ENCODE measurements around the gene SPAG6.

The SPAG6 gene

GRCh38 chr10:22366771-22367170, 21.5 kb downstream of the SPAG6 start:
- TF ChIP-seq CTCF (IDR thresholded peaks at IDR 0.05; ENCODE audit: insufficient read depth, low read length, poor library complexity, severe bottlenecking) = no peak
- Histone ChIP-seq H3K36me3 (ENCODE audit: control insufficient read depth, insufficient read depth, low read length) (no peaks in the 10 kb centered on the region), H3K4me3 (replicated peaks; ENCODE audit: low read depth, low read length) (no peak overlapping the region), H3K27me3 (replicated peaks; ENCODE audit: control insufficient read depth, insufficient read depth, low read length) (no peaks in the 10 kb centered on the region)
- DNase-seq (ENCODE audit: extremely low read depth, insufficient read length) = no peak

- no peak for DNase-seq (ENCODE audit: extremely low read depth, insufficient read length)
- TF ChIP-seq CTCF (IDR thresholded peaks at IDR 0.05; ENCODE audit: insufficient read depth, low read length, poor library complexity, severe bottlenecking) = no peak
- H3K27me3 ChIP-seq (replicated peaks; ENCODE audit: control insufficient read depth, insufficient read depth, low read length) = no peaks in the 10 kb centered on the region
- no peaks in the 10 kb centered on the region for H3K36me3 ChIP-seq (ENCODE audit: control insufficient read depth, insufficient read depth, low read length)
- no peak overlapping the region for H3K4me3 ChIP-seq (replicated peaks; ENCODE audit: low read depth, low read length)
Measured at GRCh38 chr10:22367471-22367870, 22.2 kb downstream of the SPAG6 start.

- DNase-seq (ENCODE audit: extremely low read depth, insufficient read length) = no peak
- H3K4me3 ChIP-seq (replicated peaks; ENCODE audit: low read depth, low read length) = no peak overlapping the region
- TF ChIP-seq CTCF (IDR thresholded peaks at IDR 0.05; ENCODE audit: insufficient read depth, low read length, poor library complexity, severe bottlenecking) = no peak
- no peaks in the 10 kb centered on the region for H3K27me3 ChIP-seq (replicated peaks; ENCODE audit: control insufficient read depth, insufficient read depth, low read length)
- no peaks in the 10 kb centered on the region for H3K36me3 ChIP-seq (ENCODE audit: control insufficient read depth, insufficient read depth, low read length)
Measured at GRCh38 chr10:22368402-22368801, 23.1 kb downstream of the SPAG6 start.

GRCh38 chr10:22368981-22369380, 23.7 kb downstream of the SPAG6 start:
- no peak for TF ChIP-seq CTCF (IDR thresholded peaks at IDR 0.05; ENCODE audit: insufficient read depth, low read length, poor library complexity, severe bottlenecking)

GRCh38 chr10:22369434-22370072, 24.3 kb downstream of the SPAG6 start:
- no peak overlapping the region for H3K4me3 ChIP-seq (replicated peaks; ENCODE audit: low read depth, low read length)
- H3K27me3 ChIP-seq (replicated peaks; ENCODE audit: control insufficient read depth, insufficient read depth, low read length) = no peaks in the 10 kb centered on the region
- peak; percentile 50 for DNase-seq (ENCODE audit: extremely low read depth, insufficient read length)
- H3K36me3 ChIP-seq (ENCODE audit: control insufficient read depth, insufficient read depth, low read length) = no peaks in the 10 kb centered on the region
- TF ChIP-seq CTCF (IDR thresholded peaks at IDR 0.05; ENCODE audit: insufficient read depth, low read length, poor library complexity, severe bottlenecking) = no peak

More at GRCh38 chr10:22368981-22369380, 23.7 kb downstream of the SPAG6 start:
- no peaks in the 10 kb centered on the region for H3K27me3 ChIP-seq (replicated peaks; ENCODE audit: control insufficient read depth, insufficient read depth, low read length)
- H3K36me3 ChIP-seq (ENCODE audit: control insufficient read depth, insufficient read depth, low read length) = no peaks in the 10 kb centered on the region
- no peak for DNase-seq (ENCODE audit: extremely low read depth, insufficient read length)
- H3K4me3 ChIP-seq (replicated peaks; ENCODE audit: low read depth, low read length) = no peak overlapping the region

GRCh38 chr10:22370320-22370719, 25.0 kb downstream of the SPAG6 start:
- no peak for DNase-seq (ENCODE audit: extremely low read depth, insufficient read length)
- Histone ChIP-seq H3K4me3 (replicated peaks; ENCODE audit: low read depth, low read length) (no peak overlapping the region), H3K27me3 (replicated peaks; ENCODE audit: control insufficient read depth, insufficient read depth, low read length) (no peaks in the 10 kb centered on the region), H3K36me3 (ENCODE audit: control insufficient read depth, insufficient read depth, low read length) (no peaks in the 10 kb centered on the region)
- no peak for TF ChIP-seq CTCF (IDR thresholded peaks at IDR 0.05; ENCODE audit: insufficient read depth, low read length, poor library complexity, severe bottlenecking)

All from GM06990 (cell line).